Hypothalamus (tissue), 51 donors: ENCODE data around the gene AGO3.

ENCODE experiments used
- DNase-seq, 51 donors: peaks; one replicate each; lab custom pipeline; 2025; lab: John Stamatoyannopoulos, UW

The AGO3 gene

DNA sequence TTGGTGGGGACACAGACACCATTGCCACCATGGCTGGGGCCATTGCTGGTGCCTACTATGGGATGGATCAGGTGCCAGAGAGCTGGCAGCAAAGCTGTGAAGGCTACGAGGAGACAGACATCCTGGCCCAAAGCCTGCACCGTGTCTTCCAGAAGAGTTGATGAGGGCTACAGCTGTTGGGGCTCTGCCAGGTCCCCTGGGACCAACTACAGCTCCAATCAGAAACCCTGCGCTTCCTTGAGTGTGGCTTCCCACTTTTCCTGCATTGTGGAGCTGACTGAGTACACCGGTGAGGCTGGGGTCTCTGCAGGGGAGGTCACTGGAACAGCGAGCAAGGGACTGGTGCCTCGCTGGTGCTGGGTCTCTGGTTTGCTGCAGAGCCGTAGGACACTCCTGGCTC is 162.3 kb downstream of the AGO3 start:
- peak in 1 of 51 donors; percentile 54 for DNase-seq

DNA sequence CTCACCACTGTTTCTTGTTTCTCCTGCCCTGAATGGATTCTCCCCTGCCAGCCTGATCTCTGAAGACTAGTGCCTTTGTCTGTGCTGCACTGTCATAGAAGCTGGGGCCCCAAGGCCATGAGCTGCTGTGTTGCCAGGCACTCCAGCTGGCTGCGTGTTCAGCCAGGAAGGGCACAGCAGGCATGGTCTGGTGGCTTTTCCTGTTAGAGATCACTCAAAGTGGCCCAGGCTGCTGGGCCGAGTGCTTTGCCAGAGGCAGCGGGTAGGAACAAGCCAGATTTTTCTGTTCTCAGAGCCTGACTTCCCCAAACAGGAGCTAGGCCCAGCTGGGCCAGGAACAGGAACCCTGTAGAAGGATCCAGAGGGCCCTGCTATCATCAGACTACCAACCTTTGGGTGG is 163.0 kb downstream of the AGO3 start:
- peak in 46 of 51 donors; percentile 11 to 94 (median 75) for DNase-seq

DNA sequence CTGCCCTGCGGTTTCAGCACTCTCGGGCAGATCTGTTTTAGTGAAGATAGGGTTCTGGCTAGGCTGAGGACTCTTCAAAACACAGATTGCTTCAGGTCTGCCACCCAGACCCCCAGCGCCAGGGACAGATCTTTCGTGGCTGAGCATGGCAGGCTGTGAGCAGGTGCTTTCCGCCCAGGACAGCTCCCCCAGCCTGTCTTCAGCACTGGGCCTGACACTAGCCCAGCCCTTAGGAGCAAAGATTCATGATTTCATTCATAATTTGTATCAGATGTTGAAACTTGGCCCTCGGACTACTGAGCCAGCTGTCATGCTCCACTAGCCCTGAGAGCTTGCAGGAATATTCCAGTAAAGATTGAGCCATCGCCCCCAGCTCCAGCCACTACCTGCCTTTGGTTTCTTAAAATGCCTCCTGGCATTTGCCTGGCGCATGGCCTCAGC is 163.7 kb downstream of the AGO3 start:
- DNase-seq, result no peak

DNA sequence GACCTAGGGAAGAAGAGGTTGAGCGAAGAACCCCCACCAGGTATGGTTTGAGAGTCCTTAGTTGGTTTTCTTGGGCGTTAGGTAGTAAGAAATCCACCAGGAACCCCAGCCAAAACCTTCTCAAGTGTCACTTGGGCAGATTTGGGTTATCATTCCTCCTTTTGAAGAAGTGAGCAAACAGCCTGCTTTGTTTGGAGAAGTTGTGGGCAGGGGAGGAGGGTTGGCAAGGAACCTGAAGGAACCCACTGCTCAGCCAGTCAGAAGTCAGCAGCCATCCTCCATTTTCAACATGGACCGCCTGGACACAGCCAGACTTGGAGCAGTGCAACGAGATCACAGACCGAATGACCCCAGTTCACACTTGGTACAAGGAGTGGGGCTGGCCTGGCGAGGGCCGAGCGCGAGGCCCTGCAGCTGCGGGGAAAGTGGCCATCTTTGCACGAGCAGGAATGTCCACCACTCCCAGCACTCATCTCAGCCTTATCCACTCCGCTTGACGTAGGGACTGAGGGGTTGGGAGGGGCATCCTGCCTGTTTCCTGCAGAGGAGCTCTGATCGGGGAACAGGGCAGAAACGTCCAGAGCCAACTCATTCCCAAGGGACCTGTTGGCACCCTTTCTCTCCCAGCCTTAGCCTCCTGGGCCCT is 165.0 kb downstream of the AGO3 start:
- peak in 1 of 51 donors; percentile 19 for DNase-seq

DNA sequence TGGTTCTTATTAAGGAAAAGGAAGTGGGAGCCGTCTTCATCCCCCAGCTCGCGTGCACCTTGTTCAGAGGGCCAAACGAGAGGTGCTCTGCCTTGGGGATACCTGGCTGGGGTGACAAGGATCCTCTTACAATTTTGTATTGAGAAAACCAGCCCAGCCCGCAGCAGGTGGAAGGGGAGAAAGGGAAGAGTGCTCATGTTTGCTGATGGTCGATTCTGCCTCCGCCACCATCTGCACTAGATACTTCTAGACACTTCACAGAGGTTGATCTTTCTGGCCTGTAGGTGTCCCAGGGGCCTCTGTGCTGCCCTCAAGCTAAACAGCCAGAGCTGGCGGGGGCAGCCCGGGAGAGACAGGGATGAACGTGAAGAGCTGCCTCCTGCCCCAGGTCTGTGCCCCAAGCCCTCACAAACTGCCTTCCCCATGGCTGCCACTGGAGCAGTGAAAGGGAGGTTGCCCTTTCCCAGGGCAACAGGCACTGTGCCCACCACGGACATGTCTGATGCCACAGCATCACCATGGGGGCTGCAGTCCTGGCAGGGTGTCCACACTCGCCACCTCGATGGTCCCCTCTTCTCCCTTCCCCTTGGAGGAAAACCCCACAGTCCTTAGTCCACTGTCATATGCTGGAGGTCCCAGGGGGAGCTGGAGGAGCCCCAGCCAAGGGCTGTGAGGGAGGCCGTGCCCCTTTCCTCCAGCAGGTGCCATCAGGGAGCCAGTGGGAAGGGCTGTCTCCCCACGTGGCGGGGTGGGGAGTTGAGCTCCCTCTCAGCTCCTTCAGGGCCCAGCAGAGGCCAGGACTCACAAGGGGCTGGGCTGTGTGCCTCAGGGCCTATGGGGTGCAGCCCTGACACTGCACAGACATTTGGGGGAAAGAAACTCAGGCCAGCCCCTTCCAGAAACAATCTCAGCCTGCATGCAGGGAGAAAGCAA is 165.9 kb downstream of the AGO3 start:
- peak in 1 of 51 donors; percentile 12 for DNase-seq

DNA sequence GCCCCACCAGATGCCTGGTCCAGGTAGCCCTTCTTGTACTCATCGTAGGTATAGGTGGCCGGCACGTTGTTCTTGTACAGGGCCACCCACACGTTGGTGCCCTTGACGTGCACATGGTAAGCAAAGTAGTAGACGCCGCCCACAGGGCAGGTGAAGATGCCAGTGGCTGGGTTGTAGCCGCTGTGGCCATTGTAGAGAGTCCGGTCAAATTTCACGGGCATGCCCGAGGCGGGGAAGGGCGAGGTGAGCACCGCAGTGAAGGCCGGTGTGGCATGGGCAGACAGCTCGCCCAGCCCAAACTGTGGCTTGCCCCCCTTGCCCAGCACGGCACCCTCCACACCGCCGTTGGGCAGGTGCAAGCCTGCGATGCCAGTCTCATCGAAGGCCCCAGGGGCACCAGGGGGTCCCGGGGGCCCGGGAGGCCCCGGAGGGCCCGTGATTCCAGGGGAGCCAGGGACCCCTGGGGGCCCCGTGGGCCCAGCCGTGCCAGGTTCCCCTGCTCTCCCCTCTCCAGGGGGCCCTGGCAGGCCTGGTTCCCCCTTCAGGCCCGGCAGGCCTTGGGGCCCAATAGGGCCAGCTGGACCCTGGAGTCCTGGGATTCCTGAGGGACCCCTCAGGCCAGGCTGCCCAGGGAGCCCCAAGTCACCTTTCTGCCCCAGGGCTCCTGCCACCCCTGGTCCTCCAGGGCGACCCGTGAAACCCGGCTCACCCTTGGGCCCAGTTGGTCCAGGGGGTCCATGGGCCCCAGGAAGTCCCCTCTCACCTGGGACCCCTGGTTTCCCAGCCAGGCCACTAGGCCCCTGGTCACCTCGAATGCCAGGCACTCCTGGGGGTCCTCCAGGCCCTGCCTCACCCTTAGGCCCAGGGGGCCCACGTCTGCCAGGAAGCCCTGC is 167.0 kb downstream of the AGO3 start:
- DNase-seq, result no peak

DNA sequence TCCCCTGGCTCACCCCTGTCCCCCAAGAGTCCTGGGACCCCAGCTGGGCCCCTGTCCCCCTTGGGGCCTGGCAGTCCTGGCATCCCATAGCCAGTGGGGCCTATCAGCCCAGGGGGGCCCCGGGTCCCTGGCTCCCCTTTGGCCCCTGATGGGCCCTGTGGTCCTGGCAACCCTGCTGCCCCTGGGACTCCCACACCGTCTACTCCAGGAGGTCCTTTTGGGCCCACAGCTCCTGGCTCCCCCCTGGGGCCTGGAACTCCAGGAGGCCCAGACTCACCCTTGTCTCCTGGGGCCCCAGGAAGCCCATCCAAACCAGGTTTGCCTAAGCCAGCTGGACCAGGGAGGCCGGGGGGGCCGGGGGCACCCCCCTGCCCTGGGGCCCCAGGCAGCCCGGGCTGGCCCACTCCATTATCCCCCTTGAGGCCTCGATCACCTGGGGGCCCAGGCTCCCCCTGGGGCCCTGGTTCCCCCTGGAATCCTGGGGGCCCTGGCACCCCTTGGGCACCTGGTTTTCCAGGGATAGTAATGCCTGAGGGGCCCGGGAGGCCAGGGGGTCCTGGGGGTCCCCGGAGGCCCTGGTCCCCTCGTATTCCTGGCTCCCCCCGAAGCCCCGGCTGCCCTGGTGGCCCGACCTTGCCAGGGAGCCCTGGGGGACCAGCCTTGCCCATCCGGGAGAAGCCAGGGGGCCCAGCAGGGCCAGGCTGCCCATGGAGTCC is 167.9 kb downstream of the AGO3 start:
- no peak for DNase-seq

DNA sequence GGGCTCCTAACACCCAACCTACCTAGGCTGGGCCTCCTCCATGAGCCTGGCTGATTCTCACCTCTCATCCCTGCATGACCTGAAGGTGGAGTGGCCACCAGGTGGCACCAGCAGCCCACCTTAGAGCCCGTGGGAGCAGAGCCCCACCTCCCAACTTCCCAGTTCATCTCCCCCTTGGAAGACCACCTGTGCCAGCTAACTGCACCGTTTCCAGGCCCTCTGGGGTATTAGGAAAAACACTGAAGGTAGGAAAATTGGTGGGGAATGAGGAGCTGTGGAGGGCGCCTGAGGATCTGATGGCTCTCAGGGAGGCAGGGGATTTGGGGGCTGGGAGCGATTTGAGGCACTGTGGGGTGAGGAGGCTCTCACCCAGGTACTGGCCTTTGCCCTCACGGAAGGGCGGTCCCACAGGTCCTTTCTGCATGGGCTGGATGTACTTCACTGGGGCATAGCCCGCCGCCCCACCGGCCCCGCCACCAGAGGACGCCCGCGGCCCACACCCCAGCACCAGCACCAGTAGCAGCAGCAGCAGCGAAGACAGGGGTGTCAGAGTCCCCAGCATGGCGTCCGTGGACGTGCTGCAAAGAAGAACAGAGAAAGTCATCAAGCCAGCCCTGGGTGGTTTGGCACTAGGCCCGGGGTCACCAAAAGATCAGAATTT is 168.9 kb downstream of the AGO3 start:
- DNase-seq, result peak in 43 of 51 donors; percentile 17 to 79 (median 50)

DNA sequence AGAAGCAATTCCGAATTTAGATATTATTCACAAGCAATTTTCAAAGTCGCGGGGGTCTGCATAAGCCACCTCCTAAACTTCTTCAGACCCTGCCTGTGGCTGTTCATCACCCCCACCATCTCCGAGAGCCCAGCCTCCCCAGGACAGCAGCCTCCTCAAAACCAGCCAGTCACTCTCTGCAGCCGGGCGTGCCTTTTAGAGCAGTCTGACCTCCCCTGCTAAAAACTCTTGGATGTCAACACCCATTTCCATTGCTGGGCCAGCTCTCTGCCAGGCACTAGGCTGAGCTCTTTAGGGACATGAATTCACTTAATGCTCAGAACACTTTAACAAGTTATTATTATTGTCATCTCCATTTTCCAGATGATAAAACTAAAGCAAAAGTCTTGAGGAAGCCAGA is 169.5 kb downstream of the AGO3 start:
- no peak for DNase-seq

DNA sequence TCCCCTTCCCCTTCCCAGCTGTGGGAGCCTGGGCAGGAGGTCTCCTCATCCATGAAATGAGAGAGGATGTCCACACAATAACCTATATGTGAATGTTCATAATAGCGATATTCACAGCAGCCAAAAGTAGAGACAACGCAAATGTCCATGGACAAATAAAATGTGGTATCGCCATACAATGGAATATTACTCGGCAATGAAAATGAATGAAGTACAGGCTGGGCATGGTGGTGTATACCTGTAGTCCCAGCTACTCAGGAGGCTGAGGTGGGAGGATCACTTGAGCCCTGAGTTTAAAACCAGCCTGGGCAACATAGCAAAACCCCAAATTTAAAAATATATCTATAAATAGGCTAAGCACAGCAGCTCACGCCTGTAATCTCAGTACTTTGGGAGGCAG is 170.6 kb downstream of the AGO3 start:
- DNase-seq, result no peak

DNA sequence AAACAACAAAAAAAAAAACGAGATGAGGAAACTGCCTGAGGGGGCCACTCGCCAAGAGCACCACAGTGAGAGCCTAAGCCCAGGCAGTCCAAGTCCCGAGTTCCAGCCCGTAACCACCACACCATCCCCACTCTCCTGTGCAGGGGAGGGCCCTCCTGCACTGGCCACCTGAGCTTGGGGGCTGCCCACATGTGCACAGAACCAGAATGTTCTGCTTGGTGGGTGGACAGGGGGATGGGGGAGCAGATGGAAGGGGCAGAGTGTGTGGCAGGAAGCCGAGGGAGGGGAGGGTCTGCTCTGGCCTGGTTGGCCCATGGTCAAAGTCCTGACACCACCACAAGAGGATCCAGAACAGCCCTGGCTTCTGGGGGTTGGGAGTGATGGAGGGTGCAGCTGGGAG is 175.4 kb downstream of the AGO3 start:
- no peak for DNase-seq

DNA sequence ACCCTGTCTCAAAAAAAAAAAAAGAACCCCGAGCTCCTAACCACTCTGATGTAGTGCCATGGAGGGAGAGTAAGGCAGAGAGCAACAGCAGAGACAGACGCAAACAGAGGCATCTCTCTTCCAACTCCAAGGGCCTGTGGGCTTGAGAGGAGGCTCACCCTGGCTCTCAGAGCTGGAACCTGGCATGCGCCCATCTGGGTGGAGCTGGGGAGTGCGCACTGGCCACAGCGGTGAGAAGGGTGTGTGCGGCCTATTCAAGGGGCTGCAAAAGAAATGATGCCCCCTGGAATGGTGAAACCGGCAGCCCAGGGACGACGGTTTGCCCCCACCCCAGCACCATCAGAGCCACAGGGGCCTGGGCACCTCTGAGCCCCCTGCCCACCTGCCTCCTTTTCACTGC is 176.5 kb downstream of the AGO3 start:
- DNase-seq, result no peak

DNA sequence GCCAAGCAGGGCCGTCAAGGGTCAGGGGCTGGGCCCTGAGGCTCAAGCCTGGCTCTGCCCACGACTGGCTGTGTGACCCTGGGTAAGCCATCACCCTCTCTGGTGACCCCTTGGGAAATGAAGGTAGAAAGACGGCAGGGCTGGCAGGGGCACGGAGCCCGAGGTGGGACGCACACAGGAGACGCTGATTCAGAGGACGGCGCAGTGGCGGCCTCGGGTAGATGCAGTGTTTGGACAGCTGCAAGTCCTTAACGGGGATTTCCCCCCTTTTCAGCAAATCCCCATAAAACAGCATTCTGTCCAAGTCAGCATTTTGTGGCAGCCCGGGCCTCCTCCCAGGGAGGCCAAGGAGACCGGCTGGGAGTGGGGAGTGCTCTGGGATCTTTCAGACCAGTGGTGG is 177.4 kb downstream of the AGO3 start:
- DNase-seq, result no peak

DNA sequence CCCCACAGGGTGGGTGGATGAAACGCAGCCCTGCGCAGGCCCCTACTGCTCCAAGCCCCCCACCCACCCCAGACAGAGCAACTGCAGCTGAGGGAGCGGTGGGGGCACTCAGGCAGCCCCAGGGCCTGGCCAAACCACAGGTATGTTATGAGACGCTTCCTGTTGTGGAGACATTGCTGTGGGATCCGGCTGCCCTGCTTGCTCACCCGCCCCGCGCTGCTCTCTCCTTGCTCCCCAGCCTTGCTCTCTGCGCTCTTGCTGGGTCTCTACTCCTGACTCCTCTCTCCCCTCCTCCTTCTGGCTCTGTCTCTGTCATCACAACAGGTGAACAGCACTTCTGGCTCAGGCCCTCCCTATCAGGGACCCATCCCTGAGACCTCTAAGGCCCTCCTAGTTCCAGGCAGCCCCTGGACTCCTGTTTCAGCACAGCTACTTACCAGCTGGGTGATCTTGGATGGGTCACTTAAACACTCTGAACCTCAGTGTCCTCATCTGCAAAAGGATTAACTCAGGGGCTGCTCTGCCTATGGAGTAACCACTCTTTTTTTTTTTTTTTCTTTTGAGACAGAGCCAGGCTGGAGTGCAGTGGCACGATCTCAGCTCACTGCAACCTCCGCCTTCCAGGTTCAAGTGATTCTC is 178.3 kb downstream of the AGO3 start:
- DNase-seq, result no peak

DNA sequence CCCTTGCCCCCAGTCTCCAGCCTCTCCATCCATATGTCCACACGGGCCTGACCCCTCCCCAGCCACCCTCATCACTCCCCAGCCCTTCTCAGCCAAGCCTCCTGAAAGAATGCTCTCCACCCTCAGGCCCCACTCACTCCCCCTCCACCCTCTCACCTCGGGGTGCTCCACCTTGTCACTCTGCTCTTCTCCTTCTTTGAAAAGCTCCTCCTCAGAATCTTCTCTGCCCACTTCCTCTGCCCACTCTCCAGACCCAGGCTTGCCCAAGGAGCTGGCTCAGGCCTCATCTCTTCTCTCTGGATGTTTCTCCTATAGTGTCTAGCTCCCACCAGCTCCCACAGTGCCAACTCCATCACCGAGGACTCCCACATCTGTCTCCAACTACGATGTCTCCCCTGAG is 180.2 kb downstream of the AGO3 start:
- no peak for DNase-seq

DNA sequence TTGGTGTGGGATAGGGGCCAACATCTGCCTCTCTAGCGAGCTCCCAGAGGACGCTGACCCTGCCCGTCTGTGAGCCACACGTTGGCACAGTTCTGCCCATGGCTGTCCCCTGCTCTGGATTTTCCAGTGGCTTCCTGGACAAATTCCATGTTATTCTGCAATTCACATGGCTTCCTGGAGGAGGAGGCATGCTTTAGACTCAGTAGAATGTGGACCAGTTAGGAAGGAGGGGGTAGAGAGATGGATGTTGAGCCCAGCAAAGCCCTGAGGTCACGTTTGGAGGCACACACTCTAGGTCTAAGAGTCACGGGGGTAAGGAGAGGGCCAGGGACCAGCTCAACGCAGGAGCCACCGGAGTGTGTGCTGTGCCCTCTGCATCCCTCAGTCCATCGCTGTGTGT is 181.9 kb downstream of the AGO3 start:
- no peak for DNase-seq

DNA sequence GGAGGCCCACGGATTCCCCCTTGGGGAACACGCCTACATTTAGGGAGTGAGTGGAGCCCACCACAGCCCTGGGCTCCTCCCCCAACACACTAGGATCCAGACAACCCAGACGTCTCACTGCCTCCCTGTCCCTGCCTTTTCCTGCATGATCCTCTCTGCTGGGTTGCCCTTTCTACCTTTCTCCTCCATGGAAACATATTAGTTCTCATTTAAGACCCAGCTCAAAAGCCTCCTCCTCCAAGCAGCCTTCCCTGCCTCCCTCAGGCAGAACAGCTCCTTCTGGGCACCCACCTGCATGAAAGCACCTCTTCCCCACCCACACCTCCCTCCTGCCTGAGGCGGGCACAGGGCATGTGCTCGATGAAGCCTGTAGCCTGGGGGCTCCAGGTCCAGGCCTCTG is 183.5 kb downstream of the AGO3 start:
- no peak for DNase-seq

DNA sequence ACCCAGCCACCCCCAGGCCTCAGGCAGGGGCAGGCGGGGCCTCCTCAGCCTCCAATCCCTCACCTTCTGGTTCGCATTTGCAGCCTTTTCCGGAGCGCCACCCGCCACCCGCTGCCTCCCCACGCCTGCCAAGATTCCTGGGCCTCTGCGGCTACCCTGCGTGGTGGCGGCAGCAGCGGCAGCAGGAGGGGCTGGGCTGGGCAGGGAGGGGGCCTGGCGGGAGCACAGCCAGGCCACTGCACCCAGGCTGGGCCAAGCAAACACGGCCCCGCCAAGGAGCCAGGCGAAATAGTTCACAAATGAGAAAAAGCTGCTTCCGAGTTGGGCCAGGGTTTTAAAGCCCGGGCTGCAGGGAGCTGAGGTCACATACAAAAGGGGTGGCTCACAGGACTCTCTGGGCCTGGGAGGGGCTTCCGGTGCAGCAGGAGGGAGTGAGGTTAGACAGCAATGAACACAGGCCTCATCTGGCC is 184.3 kb downstream of the AGO3 start:
- peak in 19 of 51 donors; percentile 15 to 62 (median 29) for DNase-seq

DNA sequence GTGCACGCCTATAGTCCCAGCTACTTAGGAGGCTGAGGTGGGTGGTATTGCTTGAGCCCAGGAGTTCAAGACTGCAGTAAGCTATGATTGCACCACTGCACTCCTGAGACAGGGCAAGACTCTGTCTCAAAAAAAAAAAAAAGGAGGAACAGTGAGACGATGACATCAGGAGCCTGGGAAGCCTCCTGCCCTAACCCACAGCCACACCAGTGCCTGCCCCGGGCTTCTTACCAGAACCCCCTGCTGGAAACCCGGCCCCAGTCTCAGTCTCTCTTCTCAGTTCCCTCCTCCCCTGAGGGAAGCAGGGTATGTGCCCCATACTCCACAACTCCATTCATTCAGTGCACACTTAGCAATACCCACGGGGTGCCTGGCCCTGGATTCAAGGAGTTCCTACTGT is 185.0 kb downstream of the AGO3 start:
- no peak for DNase-seq
